ENCODE data around the gene DLG1.

The DLG1 gene

GRCh38 chr3:197155046-197155445, 143.4 kb downstream of the DLG1 start:
- TF ChIP-seq CTCF (IDR thresholded peaks at IDR 0.05; ENCODE audit: insufficient read depth, low read length, poor library complexity, severe bottlenecking) = no peak
- DNase-seq (ENCODE audit: extremely low read depth, insufficient read length) = no peak
- no peak overlapping the region for H3K4me3 ChIP-seq (replicated peaks; ENCODE audit: low read depth, low read length)
- no peaks in the 10 kb centered on the region for H3K27me3 ChIP-seq (replicated peaks; ENCODE audit: control insufficient read depth, insufficient read depth, low read length)
- peaks cover 3% of the 10 kb centered on the region for H3K36me3 ChIP-seq (ENCODE audit: control insufficient read depth, insufficient read depth, low read length)

- TF ChIP-seq CTCF (IDR thresholded peaks at IDR 0.05; ENCODE audit: insufficient read depth, low read length, poor library complexity, severe bottlenecking) = no peak
- peaks cover 3% of the 10 kb centered on the region for H3K36me3 ChIP-seq (ENCODE audit: control insufficient read depth, insufficient read depth, low read length)
- H3K4me3 ChIP-seq (replicated peaks; ENCODE audit: low read depth, low read length) = no peak overlapping the region
- no peak for DNase-seq (ENCODE audit: extremely low read depth, insufficient read length)
- no peaks in the 10 kb centered on the region for H3K27me3 ChIP-seq (replicated peaks; ENCODE audit: control insufficient read depth, insufficient read depth, low read length)
Measured at GRCh38 chr3:197151580-197151979, 146.8 kb downstream of the DLG1 start.

GRCh38 chr3:197149528-197149927, 148.9 kb downstream of the DLG1 start:
- no peaks in the 10 kb centered on the region for H3K27me3 ChIP-seq (replicated peaks; ENCODE audit: control insufficient read depth, insufficient read depth, low read length)
- no peak for TF ChIP-seq CTCF (IDR thresholded peaks at IDR 0.05; ENCODE audit: insufficient read depth, low read length, poor library complexity, severe bottlenecking)
- no peak overlapping the region for H3K4me3 ChIP-seq (replicated peaks; ENCODE audit: low read depth, low read length)
- H3K36me3 ChIP-seq (ENCODE audit: control insufficient read depth, insufficient read depth, low read length) = peaks cover 3% of the 10 kb centered on the region
- no peak for DNase-seq (ENCODE audit: extremely low read depth, insufficient read length)

- peaks cover 4% of the 10 kb centered on the region; the same call in 1 of the 2 replicates for H3K36me3 ChIP-seq (ENCODE audit: control insufficient read depth, insufficient read depth, low read length)
- no peak for TF ChIP-seq CTCF (IDR thresholded peaks at IDR 0.05; ENCODE audit: insufficient read depth, low read length, poor library complexity, severe bottlenecking)
- no peak overlapping the region for H3K4me3 ChIP-seq (replicated peaks; ENCODE audit: low read depth, low read length)
- no peak for DNase-seq (ENCODE audit: extremely low read depth, insufficient read length)
- no peaks in the 10 kb centered on the region for H3K27me3 ChIP-seq (replicated peaks; ENCODE audit: control insufficient read depth, insufficient read depth, low read length)
Measured at GRCh38 chr3:197144188-197144587, 154.2 kb downstream of the DLG1 start.

- Histone ChIP-seq H3K4me3 (replicated peaks; ENCODE audit: low read depth, low read length) (no peak overlapping the region), H3K36me3 (ENCODE audit: control insufficient read depth, insufficient read depth, low read length) (peaks cover 13% of the 10 kb centered on the region), H3K27me3 (replicated peaks; ENCODE audit: control insufficient read depth, insufficient read depth, low read length) (no peaks in the 10 kb centered on the region)
- TF ChIP-seq CTCF (IDR thresholded peaks at IDR 0.05; ENCODE audit: insufficient read depth, low read length, poor library complexity, severe bottlenecking) = no peak
- no peak for DNase-seq (ENCODE audit: extremely low read depth, insufficient read length)
Measured at GRCh38 chr3:197139586-197139985, 158.8 kb downstream of the DLG1 start.

- no peak for TF ChIP-seq CTCF (IDR thresholded peaks at IDR 0.05; ENCODE audit: insufficient read depth, low read length, poor library complexity, severe bottlenecking)
- DNase-seq (ENCODE audit: extremely low read depth, insufficient read length) = no peak
- Histone ChIP-seq H3K36me3 (ENCODE audit: control insufficient read depth, insufficient read depth, low read length) (peaks cover 21% of the 10 kb centered on the region), H3K4me3 (replicated peaks; ENCODE audit: low read depth, low read length) (no peak overlapping the region), H3K27me3 (replicated peaks; ENCODE audit: control insufficient read depth, insufficient read depth, low read length) (no peaks in the 10 kb centered on the region)
Measured at GRCh38 chr3:197137751-197138150, 160.7 kb downstream of the DLG1 start.

Data from GM06990 (cell line).